Esophagus muscularis mucosa (tissue), 4 donors: ENCODE data around the gene MAD1L1.

Experiments used
- CTCF ChIP-seq, 3 experiments: fragments of 200-600 bp in 2 of 3; fragments of 450-650 bp in 1 of 3; sonication (generic) in 2 of 3; IDR thresholded peaks; one replicate each; pipeline ENCODE4 v1.5.1; 2017 to 2019; ENCODE audit warnings: antibody characterized with exemption in 3 of 3, mild to moderate bottlenecking in 2 of 3, moderate library complexity in 1 of 3
- EP300 ChIP-seq: sonication (generic); formaldehyde crosslinking; IDR thresholded peaks from one replicate; pipeline ENCODE4 v1.6.1; 2017; ENCODE audit warnings: antibody characterized with exemption
- POLR2A ChIP-seq: fragments of 450-650 bp; IDR thresholded peaks from one replicate; pipeline ENCODE4 v1.6.1; 2017; ENCODE audit warnings: antibody characterized with exemption, moderate library complexity, mild to moderate bottlenecking, low read depth
- POLR2AphosphoS5 ChIP-seq, 2 donors: sonication (generic); formaldehyde crosslinking; IDR thresholded peaks; one replicate each; pipeline ENCODE4 v1.6.1; 2017; ENCODE audit warnings: antibody characterized with exemption in 2 of 2

GRCh38 chr7:2224491-2224928 lies 8.2 kb downstream of the MAD1L1 start:
- TF ChIP-seq CTCF (IDR thresholded peaks at IDR 0.05) = no peak
- no peak for TF ChIP-seq EP300
- no peak for TF ChIP-seq POLR2A
- no peak for TF ChIP-seq POLR2AphosphoS5 (IDR thresholded peaks at IDR 0.05)
